Breast epithelium (tissue), 4 donors: ENCODE results near the gene WNK2. TPM values are rescaled to one million over a fixed set of nuclear protein-coding genes. Genes with fewer than 3 reads are reported as not detected.

Source experiments
- DNase-seq, 2 donors: peaks; one replicate each; pipeline ENCODE4 v3.0.0-alpha.2; 2019; ENCODE audit warnings: low spot score in 2 of 2
- H3K27ac ChIP-seq, 2 donors: fragments of 200-600 bp; sonication (generic) in 1 of 2; one replicate each; pipeline ENCODE4 v1.5.1; 2016 to 2019; ENCODE audit warnings: mild to moderate bottlenecking in 1 of 2
- H3K27me3 ChIP-seq, 2 donors: fragments of 200-600 bp; sonication (generic) in 1 of 2; one replicate each; pipeline versions ENCODE4 v1.5.1 to v1.6.0; 2017 to 2019; ENCODE audit warnings: control low read depth in 1 of 2, mild to moderate bottlenecking in 1 of 2
- H3K36me3 ChIP-seq: fragments of 200-600 bp; one replicate; pipeline ENCODE4 v1.5.1; 2019
- H3K4me1 ChIP-seq, 2 donors: fragments of 200-600 bp; sonication (generic); one replicate each; pipeline ENCODE4 v1.5.1; 2016 to 2019; ENCODE audit warnings: control low read depth in 1 of 2
- H3K4me3 ChIP-seq, 3 donors: fragments of 200-600 bp; sonication (generic); 1 replicate in 2 of 3; 2 replicates in 1 of 3; pipeline ENCODE4 v1.5.1; 2016 to 2019; ENCODE audit warnings: mild to moderate bottlenecking in 3 of 3, moderate library complexity in 2 of 3
- H3K9me3 ChIP-seq, 2 donors: fragments of 200-600 bp; sonication (generic) in 1 of 2; one replicate each; pipeline ENCODE4 v1.5.1; 2016 to 2019; ENCODE audit warnings: control low read depth in 1 of 2
- POLR2A ChIP-seq: fragments of 450-650 bp; IDR thresholded peaks from one replicate; pipeline ENCODE4 v1.6.1; 2016; ENCODE audit warnings: antibody characterized with exemption, mild to moderate bottlenecking, moderate library complexity
- POLR2AphosphoS5 ChIP-seq, 3 donors: sonication (generic); formaldehyde crosslinking; IDR thresholded peaks; one replicate each; pipeline ENCODE4 v1.6.1; 2017; ENCODE audit warnings: antibody characterized with exemption in 3 of 3
- intact Hi-C: fragments of 100-400 bp; cut with DNase I; formaldehyde crosslinking; loops from one replicate; pipeline ENCODE4 v1.15.1; 2023; ENCODE audit warnings: low total_unique reads
- total RNA-seq, 3 donors: library from RNA; depleted of rRNA; stranded (reverse); fragments of >200 nt; gene quantifications; one replicate each; pipeline ENCODE4 v1.1.0, GENCODE V29; 2016
- TF ChIP-seq, protein P1 (sequence below), 3 donors: fragments of 450-650 bp; IDR thresholded peaks; one replicate each; pipeline ENCODE4 v1.5.1; 2016 to 2017; ENCODE audit warnings: antibody characterized with exemption in 3 of 3, mild to moderate bottlenecking in 3 of 3, moderate library complexity in 3 of 3

Gene WNK2
- total RNA-seq, 3 donors from 2014 or later, result 9.1 to 28.5 TPM; not detected in 1

DNA sequence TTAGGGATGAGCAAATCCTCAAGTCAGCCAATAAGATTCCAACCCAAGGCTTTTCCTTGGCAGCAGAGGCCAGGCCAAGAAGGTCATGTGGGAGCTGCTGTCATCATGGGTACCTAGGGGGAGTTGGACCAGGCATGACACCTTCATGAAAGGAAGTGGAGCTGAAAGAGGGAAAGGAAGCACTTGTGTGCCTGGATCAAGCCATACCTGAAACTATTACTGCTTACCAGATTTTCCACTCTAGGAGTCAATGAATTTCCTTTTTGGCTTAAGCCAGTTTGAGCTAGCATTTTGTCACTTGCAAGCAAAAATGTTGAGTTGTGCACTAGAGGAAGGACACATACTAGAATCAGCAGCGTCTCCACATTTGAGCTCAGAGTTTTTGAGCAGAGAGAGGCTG lies 14.5 kb upstream of the WNK2 start:
- no peaks in the 10 kb centered on the region for H3K36me3 ChIP-seq
- H3K9me3 ChIP-seq, result no peaks in the 10 kb centered on the region
- peaks cover 0 to 6% of the 10 kb centered on the region in 2 donors for H3K27me3 ChIP-seq
- H3K27ac ChIP-seq, result no peak overlapping the region
- no peak overlapping the region for H3K4me3 ChIP-seq
- DNase-seq, result no peak
- intact Hi-C loops, result no loop called here
- H3K4me1 ChIP-seq, result no peaks in the 10 kb centered on the region
- TF ChIP-seq POLR2AphosphoS5 (IDR thresholded peaks at IDR 0.05), result no peak
- TF ChIP-seq POLR2A, result no peak
- TF ChIP-seq, protein P1, sequence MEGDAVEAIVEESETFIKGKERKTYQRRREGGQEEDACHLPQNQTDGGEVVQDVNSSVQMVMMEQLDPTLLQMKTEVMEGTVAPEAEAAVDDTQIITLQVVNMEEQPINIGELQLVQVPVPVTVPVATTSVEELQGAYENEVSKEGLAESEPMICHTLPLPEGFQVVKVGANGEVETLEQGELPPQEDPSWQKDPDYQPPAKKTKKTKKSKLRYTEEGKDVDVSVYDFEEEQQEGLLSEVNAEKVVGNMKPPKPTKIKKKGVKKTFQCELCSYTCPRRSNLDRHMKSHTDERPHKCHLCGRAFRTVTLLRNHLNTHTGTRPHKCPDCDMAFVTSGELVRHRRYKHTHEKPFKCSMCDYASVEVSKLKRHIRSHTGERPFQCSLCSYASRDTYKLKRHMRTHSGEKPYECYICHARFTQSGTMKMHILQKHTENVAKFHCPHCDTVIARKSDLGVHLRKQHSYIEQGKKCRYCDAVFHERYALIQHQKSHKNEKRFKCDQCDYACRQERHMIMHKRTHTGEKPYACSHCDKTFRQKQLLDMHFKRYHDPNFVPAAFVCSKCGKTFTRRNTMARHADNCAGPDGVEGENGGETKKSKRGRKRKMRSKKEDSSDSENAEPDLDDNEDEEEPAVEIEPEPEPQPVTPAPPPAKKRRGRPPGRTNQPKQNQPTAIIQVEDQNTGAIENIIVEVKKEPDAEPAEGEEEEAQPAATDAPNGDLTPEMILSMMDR (IDR thresholded peaks at IDR 0.05), result no peak

DNA sequence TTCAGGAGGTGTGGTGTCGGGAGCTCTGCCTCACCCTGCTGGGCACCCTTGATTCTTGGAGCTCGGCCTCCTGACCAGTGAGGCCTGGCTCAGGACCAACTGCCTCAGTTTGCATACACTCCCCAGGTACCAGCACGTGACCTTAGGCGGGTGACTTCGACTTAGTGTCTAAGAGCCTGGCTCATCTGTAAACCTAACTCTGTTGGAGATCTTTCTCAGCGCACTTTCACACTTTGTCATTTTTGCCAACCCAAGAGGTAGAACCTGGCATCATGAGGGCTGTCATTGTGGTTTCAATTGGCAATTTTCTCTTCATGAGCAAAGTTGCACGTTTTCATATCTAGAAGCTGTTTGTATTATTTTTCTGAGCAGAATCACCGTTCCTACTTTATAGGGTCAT lies 13.4 kb upstream of the WNK2 start:
- H3K4me3 ChIP-seq, result no peak overlapping the region
- TF ChIP-seq, protein P1 (IDR thresholded peaks at IDR 0.05), result no peak
- TF ChIP-seq POLR2AphosphoS5 (IDR thresholded peaks at IDR 0.05) (no peak), POLR2A (no peak)
- no peaks in the 10 kb centered on the region for H3K4me1 ChIP-seq
- H3K27me3 ChIP-seq, result peaks cover 0 to 6% of the 10 kb centered on the region in 2 donors
- no peak for DNase-seq
- intact Hi-C loops, result no loop called here
- no peak overlapping the region for H3K27ac ChIP-seq
- H3K36me3 ChIP-seq, result no peaks in the 10 kb centered on the region
- no peaks in the 10 kb centered on the region for H3K9me3 ChIP-seq

DNA sequence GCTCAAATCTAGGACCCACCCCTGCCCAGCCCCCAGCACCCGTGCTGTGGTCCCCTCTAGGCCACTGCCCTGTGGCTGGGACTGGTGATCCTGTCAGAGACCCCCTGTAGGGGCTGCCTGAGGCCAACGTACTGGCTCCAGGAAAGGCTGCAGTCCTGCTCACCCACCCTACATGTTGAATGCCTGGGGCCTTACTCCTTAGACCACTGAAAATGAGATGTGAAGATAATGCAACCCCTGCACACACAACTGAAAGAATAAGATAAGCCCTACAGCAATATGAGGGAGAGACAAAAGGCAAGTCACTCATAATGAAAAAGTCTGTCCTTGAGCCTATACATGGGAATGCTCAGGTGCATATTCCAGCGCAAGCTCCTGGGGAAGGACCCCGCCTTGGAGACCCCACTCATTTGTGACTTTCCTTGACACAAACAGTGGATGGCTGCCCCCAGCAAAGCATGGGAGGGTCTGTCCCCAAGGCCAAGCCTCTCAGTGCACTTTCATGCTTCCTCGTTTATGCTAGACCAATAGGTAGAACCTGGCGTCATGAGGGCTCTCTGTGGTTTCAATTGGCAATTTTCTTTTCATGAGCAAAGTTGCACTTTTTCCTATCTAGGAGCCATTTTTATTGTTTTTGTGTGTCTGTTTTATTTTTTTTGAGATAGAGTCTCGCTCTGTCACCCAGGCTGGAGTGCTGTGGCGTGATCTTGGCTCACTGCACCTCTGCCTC lies 12.5 kb upstream of the WNK2 start:
- intact Hi-C loops, result no loop called here
- H3K36me3 ChIP-seq, result no peaks in the 10 kb centered on the region
- no peak for TF ChIP-seq POLR2AphosphoS5 (IDR thresholded peaks at IDR 0.05)
- TF ChIP-seq, protein P1 (IDR thresholded peaks at IDR 0.05), result no peak
- TF ChIP-seq POLR2A, result no peak
- H3K27me3 ChIP-seq, result peaks cover 0 to 6% of the 10 kb centered on the region in 2 donors
- no peak overlapping the region for H3K4me3 ChIP-seq
- no peak overlapping the region for H3K27ac ChIP-seq
- no peak for DNase-seq
- H3K4me1 ChIP-seq, result no peaks in the 10 kb centered on the region
- no peaks in the 10 kb centered on the region for H3K9me3 ChIP-seq

DNA sequence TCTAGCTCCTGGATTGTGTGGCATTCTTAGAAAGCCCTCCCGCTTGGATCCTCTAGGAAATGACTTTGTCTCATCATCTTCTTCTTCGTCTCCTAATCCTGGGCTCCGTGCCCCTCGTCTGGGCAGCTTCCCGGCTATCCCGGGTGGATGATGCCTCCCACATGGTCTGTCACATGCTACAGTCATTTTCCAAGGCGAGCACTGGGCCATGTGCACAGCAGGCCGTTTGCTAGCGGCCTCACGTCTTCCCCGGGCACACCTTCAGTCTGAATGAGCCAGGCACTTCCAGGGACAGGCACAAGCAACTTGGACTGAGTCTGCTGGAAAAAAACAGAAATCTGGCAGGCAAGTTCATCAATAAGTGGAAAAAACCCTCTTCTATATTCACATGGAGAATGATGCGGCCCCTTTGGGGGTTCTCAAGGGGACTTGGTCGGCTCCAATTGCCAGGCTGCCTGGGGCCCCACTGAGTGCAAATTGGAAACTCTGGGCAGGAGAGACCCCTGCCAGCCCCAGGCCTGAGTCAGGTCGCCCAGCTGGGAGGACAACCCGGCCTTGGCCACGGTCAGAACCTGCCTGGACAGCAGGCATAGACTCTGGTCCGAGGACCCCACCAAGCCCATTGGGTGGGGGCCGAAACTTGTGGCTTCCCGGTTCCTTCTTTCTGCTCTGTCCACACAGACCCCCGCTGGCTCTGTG lies 11.1 kb upstream of the WNK2 start:
- H3K27me3 ChIP-seq, result peaks cover 0 to 6% of the 10 kb centered on the region in 2 donors
- intact Hi-C loops, result no loop called here
- H3K4me3 ChIP-seq, result no peak overlapping the region
- H3K4me1 ChIP-seq, result no peaks in the 10 kb centered on the region
- DNase-seq, result no peak
- TF ChIP-seq POLR2AphosphoS5 (IDR thresholded peaks at IDR 0.05) (no peak), POLR2A (no peak)
- TF ChIP-seq, protein P1 (IDR thresholded peaks at IDR 0.05), result no peak
- H3K9me3 ChIP-seq, result no peaks in the 10 kb centered on the region
- H3K27ac ChIP-seq, result no peak overlapping the region
- H3K36me3 ChIP-seq, result no peaks in the 10 kb centered on the region

DNA sequence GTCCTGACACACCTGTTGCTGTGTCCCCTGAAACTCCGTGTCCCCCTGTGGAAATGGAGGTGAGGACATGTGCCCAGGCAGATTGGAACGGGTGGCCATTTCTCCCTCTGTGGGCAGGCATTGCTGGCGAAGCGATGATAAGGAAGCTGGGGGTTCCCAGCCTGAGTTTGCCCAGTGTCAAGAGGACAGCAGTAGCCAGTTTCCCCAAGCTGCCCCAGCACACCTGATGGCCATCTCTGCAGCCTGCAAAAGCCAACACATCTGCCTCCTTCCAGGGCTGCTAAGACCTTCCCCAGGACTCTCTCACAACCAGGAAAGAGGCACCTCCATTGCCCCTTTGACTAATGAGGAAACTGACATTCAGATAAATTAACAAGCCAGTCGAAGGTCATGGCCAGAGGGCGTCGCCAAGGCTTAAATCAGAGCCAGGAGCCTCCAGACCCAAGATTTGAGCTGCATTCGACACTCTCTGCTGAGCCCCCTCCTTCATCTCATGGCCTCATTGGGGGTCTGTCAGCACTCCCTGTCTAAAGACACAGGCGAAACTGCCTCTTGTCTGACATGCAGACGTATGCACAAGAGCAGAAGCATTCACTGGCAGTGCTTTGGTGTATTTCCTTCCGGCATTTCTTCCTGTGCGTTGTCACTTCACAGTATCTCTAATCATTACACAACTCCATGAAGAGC lies 10.4 kb upstream of the WNK2 start:
- Histone ChIP-seq H3K27me3 (peaks cover 0 to 6% of the 10 kb centered on the region in 2 donors), H3K27ac (no peak overlapping the region), H3K9me3 (no peaks in the 10 kb centered on the region), H3K4me3 (no peak overlapping the region), H3K4me1 (no peaks in the 10 kb centered on the region), H3K36me3 (no peaks in the 10 kb centered on the region)
- no peak for DNase-seq
- intact Hi-C loops, result no loop called here
- TF ChIP-seq POLR2A, result no peak
- TF ChIP-seq, protein P1 (IDR thresholded peaks at IDR 0.05), result no peak
- TF ChIP-seq POLR2AphosphoS5 (IDR thresholded peaks at IDR 0.05), result no peak
